ENCODE measurements around the gene NUFIP1.

NUFIP1 gene

GRCh38 chr13:45016792-45017425 lies 27.6 kb upstream of the NUFIP1 start:
- Mint-ChIP-seq H3K36me3 (ENCODE audit: low read depth) (peaks cover 42% of the 10 kb centered on the region), H3K27me3 (ENCODE audit: low read depth) (no peaks in the 10 kb centered on the region), H3K9me3 (no peaks in the 10 kb centered on the region), H3K4me3 (no peak overlapping the region), H3K4me1 (no peaks in the 10 kb centered on the region), H3K27ac (no peak overlapping the region)
- no peak for TF ChIP-seq CTCF (IDR thresholded peaks at IDR 0.05; ENCODE audit: unreplicated experiment in 3 of 3)

- Mint-ChIP-seq H3K4me3 (no peak overlapping the region), H3K27ac (no peak overlapping the region), H3K27me3 (ENCODE audit: low read depth) (no peaks in the 10 kb centered on the region), H3K4me1 (no peaks in the 10 kb centered on the region), H3K9me3 (no peaks in the 10 kb centered on the region), H3K36me3 (ENCODE audit: low read depth) (peaks cover 44% of the 10 kb centered on the region)
- no peak for TF ChIP-seq CTCF (IDR thresholded peaks at IDR 0.05; ENCODE audit: unreplicated experiment in 3 of 3)
Measured at GRCh38 chr13:45015300-45015699, 26.0 kb upstream of the NUFIP1 start.

- no peak for TF ChIP-seq CTCF (IDR thresholded peaks at IDR 0.05; ENCODE audit: unreplicated experiment in 3 of 3)
- H3K4me1 Mint-ChIP-seq, result no peaks in the 10 kb centered on the region
- H3K27ac Mint-ChIP-seq, result no peak overlapping the region
- no peaks in the 10 kb centered on the region for H3K27me3 Mint-ChIP-seq (ENCODE audit: low read depth)
- no peak overlapping the region for H3K4me3 Mint-ChIP-seq
- no peaks in the 10 kb centered on the region for H3K9me3 Mint-ChIP-seq
- peaks cover 44% of the 10 kb centered on the region for H3K36me3 Mint-ChIP-seq (ENCODE audit: low read depth)
Measured at GRCh38 chr13:45011198-45011597, 21.9 kb upstream of the NUFIP1 start.

- Mint-ChIP-seq H3K9me3 (no peaks in the 10 kb centered on the region), H3K27ac (no peak overlapping the region), H3K4me3 (no peak overlapping the region), H3K27me3 (ENCODE audit: low read depth) (no peaks in the 10 kb centered on the region), H3K36me3 (ENCODE audit: low read depth) (peaks cover 35% of the 10 kb centered on the region), H3K4me1 (no peaks in the 10 kb centered on the region)
- no peak for TF ChIP-seq CTCF (IDR thresholded peaks at IDR 0.05; ENCODE audit: unreplicated experiment in 3 of 3)
Measured at GRCh38 chr13:45007823-45008222, 18.6 kb upstream of the NUFIP1 start.

GRCh38 chr13:45007225-45007624 lies 18.0 kb upstream of the NUFIP1 start:
- no peak overlapping the region for H3K27ac Mint-ChIP-seq

More at GRCh38 chr13:45007225-45007624, 18.0 kb upstream of the NUFIP1 start:
- Mint-ChIP-seq H3K4me1 (no peaks in the 10 kb centered on the region), H3K9me3 (no peaks in the 10 kb centered on the region), H3K4me3 (no peak overlapping the region), H3K27me3 (ENCODE audit: low read depth) (no peaks in the 10 kb centered on the region), H3K36me3 (ENCODE audit: low read depth) (peaks cover 41% of the 10 kb centered on the region)
- no peak for TF ChIP-seq CTCF (IDR thresholded peaks at IDR 0.05; ENCODE audit: unreplicated experiment in 3 of 3)

Measured in nephron (organoid).